Epithelial cell of proximal tubule (primary cell): Measurements from ENCODE around the gene STN1. TPM values are rescaled to one million over a fixed set of nuclear protein-coding genes. Genes with fewer than 3 reads are reported as not detected.
A peak's percentile ranks its signal among the peaks of the same experiment; 100 is the strongest.

Experiments
- DNase-seq: peaks from one replicate; pipeline ENCODE4 v3.0.0-alpha.2; 2011; ENCODE audit warnings: low read depth
- H3K4me3 ChIP-seq: 2 replicates; pipeline ENCODE4 v1.5.1; 2011; ENCODE audit warnings: low read depth, mild to moderate bottlenecking, low read length
- CTCF ChIP-seq: conservative IDR thresholded peaks from 2 replicates; pipeline ENCODE4 v1.5.1; 2012; ENCODE audit warnings: low read depth, mild to moderate bottlenecking, low read length
- total RNA-seq: library from RNA; depleted of rRNA; stranded (reverse); fragments of >200 nt; gene quantifications from 2 replicates; pipeline ENCODE4 v1.2.3, GENCODE V29; 2015

STN1 gene
- total RNA-seq, 1 donor from 2014 or later, result 28.2 TPM

- no peak for DNase-seq
Observed at GRCh38 chr10:103855852-103856796, 61.9 kb downstream of the STN1 start.

GRCh38 chr10:103855424-103855823 is 62.6 kb downstream of the STN1 start, which contains the start of gene SH3PXD2A:
SH3PXD2A (minus strand) TSS chr10:103855576; CDS start chr10:103855266, 310 bp downstream.
- TF ChIP-seq CTCF, result peak; percentile 2
- no peak for DNase-seq

More at GRCh38 chr10:103855852-103856796, 61.9 kb downstream of the STN1 start:
- peak overlapping the region; percentile 62 for H3K4me3 ChIP-seq
- TF ChIP-seq CTCF, result no peak

GRCh38 chr10:103854686-103855391 is 63.1 kb downstream of the STN1 start:
- H3K4me3 ChIP-seq, result peak overlapping the region; percentile 62
- no peak for DNase-seq
- peak; percentile 16 for TF ChIP-seq CTCF

More at GRCh38 chr10:103855424-103855823, 62.6 kb downstream of the STN1 start, which contains the start of gene SH3PXD2A:
- H3K4me3 ChIP-seq, result peak within 1 kb of the TSS; percentile 62

- DNase-seq, result no peak
- no peak for TF ChIP-seq CTCF
- H3K4me3 ChIP-seq, result peak overlapping the region; percentile 62
Observed at GRCh38 chr10:103854265-103854685, 63.7 kb downstream of the STN1 start.

- H3K4me3 ChIP-seq, result peak overlapping the region; percentile 62
- no peak for TF ChIP-seq CTCF
- DNase-seq, result no peak
Observed at GRCh38 chr10:103853428-103854264, 64.3 kb downstream of the STN1 start.

GRCh38 chr10:103852856-103853255 is 65.1 kb downstream of the STN1 start:
- H3K4me3 ChIP-seq, result no peak overlapping the region
- no peak for TF ChIP-seq CTCF
- DNase-seq, result no peak
